ENCODE measurements around the gene DMC1. TPM values are rescaled to one million over a fixed set of nuclear protein-coding genes. Genes with fewer than 3 reads are reported as not detected.

DMC1 gene
- total RNA-seq, 1 experiment from 2014 or later = 3.2 TPM

- TF ChIP-seq REST (IDR thresholded peaks at IDR 0.05; ENCODE audit: insufficient read depth in 1 of 2, low read depth in 2 of 2, low read length in 1 of 2) (no peak), SIN3A (IDR thresholded peaks at IDR 0.05; ENCODE audit: borderline replicate concordance, insufficient read depth, low read depth, low read length) (no peak), POLR2AphosphoS5 (IDR thresholded peaks at IDR 0.05; ENCODE audit: low read depth, low read length) (no peak), CTCF (IDR thresholded peaks at IDR 0.05) (no peak), TCF7L2 (IDR thresholded peaks at IDR 0.05; ENCODE audit: low read depth, low read length) (no peak)
- POLR2A ChIA-PET = interaction anchor here (0.6 to 1.2 kb wide), 2 partner anchors 16 to 19 kb away, joined by 3 to 5 read pairs; no protein-coding TSS in a partner anchor
- no peak for ATAC-seq
Measured at GRCh38 chr22:38481162-38481870, 88.7 kb downstream of the DMC1 start.

GRCh38 chr22:38479096-38479837 is 90.7 kb downstream of the DMC1 start:
- no peak overlapping the region for H3K4me3 ChIP-seq (ENCODE audit: low read depth in 2 of 2, low read length in 2 of 2)
- BruUV-seq (replicated peaks) = no TSS peak
- H3K27ac ChIP-seq (ENCODE audit: low read length) = no peak overlapping the region
- peaks cover 15% of the 10 kb centered on the region for H3K36me3 ChIP-seq (ENCODE audit: control insufficient read depth, insufficient read depth, low read length)
- H3K4me1 ChIP-seq (ENCODE audit: control insufficient read depth, insufficient read depth, low read length) = peaks cover 3% of the 10 kb centered on the region
- no peaks in the 10 kb centered on the region for H3K9me3 ChIP-seq (ENCODE audit: control insufficient read depth, insufficient read depth, low read depth, low read length)
- in situ Hi-C loops (cut with HindIII; ENCODE audit: low pct_unique_long_range_greater_than_20kb, low sequenced_read_pairs) (no loop called here), intact Hi-C loops (cut with micrococcal nuclease; ENCODE audit: unreplicated experiment) (no loop called here)
- DNase-seq (ENCODE audit: low read depth, low spot score) (no peak), ATAC-seq (peak; percentile 39)
- POLR2A ChIA-PET = interaction anchor here (0.5 kb wide), 1 partner anchor 142 kb away, joined by 5 read pairs; no protein-coding TSS in a partner anchor
- CTCF ChIA-PET = no interaction called here
- no peak for TF ChIP-seq REST (IDR thresholded peaks at IDR 0.05; ENCODE audit: insufficient read depth in 1 of 2, low read depth in 2 of 2, low read length in 1 of 2)
- TF ChIP-seq POLR2AphosphoS5 (IDR thresholded peaks at IDR 0.05; ENCODE audit: low read depth, low read length) = no peak
- no peak for TF ChIP-seq TCF7L2 (IDR thresholded peaks at IDR 0.05; ENCODE audit: low read depth, low read length)
- no peak for TF ChIP-seq CTCF (IDR thresholded peaks at IDR 0.05)
- TF ChIP-seq SIN3A (IDR thresholded peaks at IDR 0.05; ENCODE audit: borderline replicate concordance, insufficient read depth, low read depth, low read length) = no peak
- no peaks in the 10 kb centered on the region for H3K27me3 ChIP-seq (ENCODE audit: control insufficient read depth, insufficient read depth, low read length)

More at GRCh38 chr22:38481162-38481870, 88.7 kb downstream of the DMC1 start:
- Histone ChIP-seq H3K36me3 (ENCODE audit: control insufficient read depth, insufficient read depth, low read length) (peaks cover 34% of the 10 kb centered on the region), H3K27me3 (ENCODE audit: control insufficient read depth, insufficient read depth, low read length) (no peaks in the 10 kb centered on the region), H3K27ac (ENCODE audit: low read length) (no peak overlapping the region), H3K4me1 (ENCODE audit: control insufficient read depth, insufficient read depth, low read length) (peaks cover 3% of the 10 kb centered on the region), H3K9me3 (ENCODE audit: control insufficient read depth, insufficient read depth, low read depth, low read length) (no peaks in the 10 kb centered on the region), H3K4me3 (ENCODE audit: low read depth in 2 of 2, low read length in 2 of 2) (no peak overlapping the region)
- in situ Hi-C loops (cut with HindIII; ENCODE audit: low pct_unique_long_range_greater_than_20kb, low sequenced_read_pairs) (no loop called here), intact Hi-C loops (cut with micrococcal nuclease; ENCODE audit: unreplicated experiment) (no loop called here)
- BruUV-seq (replicated peaks) = no TSS peak
- no peak for DNase-seq (ENCODE audit: low read depth, low spot score)
- CTCF ChIA-PET = no interaction called here
